SU-DHL-6 (cell line): ENCODE measurements around the gene STARD3.

Experiments
- CTCF ChIP-seq: fragments of 200-600 bp; sonication (generic); IDR thresholded peaks from one replicate; pipeline ENCODE4 v1.5.1; 2017; ENCODE audit warnings: antibody characterized with exemption, mild to moderate bottlenecking, low read length, moderate library complexity; ENCODE audit not compliant: insufficient read depth, poor library complexity, severe bottlenecking
- EZH2phosphoT487 ChIP-seq: fragments of 200-600 bp; sonication (generic), shearing (Covaris generic); conservative IDR thresholded peaks from 2 replicates; pipeline ENCODE4 v1.6.1; 2018; ENCODE audit warnings: mild to moderate bottlenecking, antibody characterized with exemption, low read length, moderate library complexity, mixed read lengths

- TF ChIP-seq CTCF (no peak), EZH2phosphoT487 (no peak)
Measured at GRCh38 chr17:39658346-39658745, 21.4 kb downstream of the STARD3 start.
